CD4-positive, CD25-positive, alpha-beta regulatory T cell (primary cell): Measurements from ENCODE around the gene TDRD9. TPM values are rescaled to one million over a fixed set of nuclear protein-coding genes. Genes with fewer than 3 reads are reported as not detected.
A peak's percentile ranks its signal among the peaks of the same experiment; 100 is the strongest.

ENCODE experiments used
- ATAC-seq, 2 donors: fragments of 150-1000 bp; cut with Tn5 transposase; one replicate each; pipeline ENCODE4 v1.10.0; 2021; ENCODE audit warnings: low read depth in 2 of 2, moderate number of reproducible peaks in 2 of 2, moderate library complexity in 1 of 2
- DNase-seq, 3 donors: peaks; one replicate each; pipeline versions ENCODE4 v3.0.0 to v3.0.0-alpha.2; 2012 to 2022; ENCODE audit warnings: mixed read lengths in 1 of 3
- H3K27ac ChIP-seq: one replicate; pipeline ENCODE4 v1.7.0; 2013; ENCODE audit warnings: mild to moderate bottlenecking, low read length; ENCODE audit not compliant: insufficient read depth, poor library complexity, severe bottlenecking
- H3K27me3 ChIP-seq: one replicate; pipeline ENCODE4 v1.7.0; 2013; ENCODE audit warnings: low read length; ENCODE audit not compliant: control insufficient read depth, insufficient read depth
- H3K36me3 ChIP-seq: one replicate; pipeline ENCODE4 v1.7.0; 2013; ENCODE audit warnings: mild to moderate bottlenecking, low read length, moderate library complexity; ENCODE audit not compliant: control insufficient read depth, insufficient read depth
- H3K4me1 ChIP-seq: 2 replicates; pipeline ENCODE4 v1.7.0; 2013; ENCODE audit warnings: mild to moderate bottlenecking, low read length; ENCODE audit not compliant: insufficient read depth, control insufficient read depth, poor library complexity, severe bottlenecking
- H3K4me3 ChIP-seq: one replicate; pipeline ENCODE4 v1.7.0; 2013; ENCODE audit warnings: low read depth, mild to moderate bottlenecking, low read length, moderate library complexity
- H3K9me3 ChIP-seq, 2 experiments: 1 replicate in 1 of 2; 2 replicates in 1 of 2; pipeline ENCODE4 v1.7.0; 2013; ENCODE audit warnings: low read length in 2 of 2, mild to moderate bottlenecking in 1 of 2, moderate library complexity in 1 of 2; ENCODE audit not compliant: control insufficient read depth in 2 of 2
- H3K27ac Mint-ChIP-seq, 3 donors: one replicate each; pipeline ENCODE4 v1.8.0; 2020 to 2022; ENCODE audit warnings: mild to moderate bottlenecking in 3 of 3, mixed read lengths in 3 of 3, moderate library complexity in 2 of 3
- H3K27me3 Mint-ChIP-seq: one replicate; pipeline ENCODE4 v1.8.0; 2022; ENCODE audit warnings: mild to moderate bottlenecking, mixed read lengths
- H3K36me3 Mint-ChIP-seq: one replicate; pipeline ENCODE4 v1.8.0; 2020; ENCODE audit warnings: mixed read lengths
- H3K4me1 Mint-ChIP-seq, 4 donors: one replicate each; pipeline ENCODE4 v1.8.0; 2020 to 2022; ENCODE audit warnings: mixed read lengths in 4 of 4, mild to moderate bottlenecking in 1 of 4
- H3K4me3 Mint-ChIP-seq, 4 donors: one replicate each; pipeline ENCODE4 v1.8.0; 2020 to 2022; ENCODE audit warnings: mild to moderate bottlenecking in 4 of 4, mixed read lengths in 4 of 4, moderate library complexity in 3 of 4
- H3K9me3 Mint-ChIP-seq, 7 donors: one replicate each; pipeline ENCODE4 v1.8.0; 2020 to 2022; ENCODE audit warnings: mixed read lengths in 7 of 7, mild to moderate bottlenecking in 3 of 7, moderate library complexity in 2 of 7
- polyA plus RNA-seq, 4 donors: library from polyadenylated mRNA; unstranded; fragments of 300-500 nt; fragmentation: Illumina TruSeq; gene quantifications; one replicate each; pipeline ENCODE4 v1.2.3, GENCODE V29; 2021
- total RNA-seq: library from RNA; stranded (reverse); gene quantifications from one replicate; pipeline ENCODE4 v1.2.3, GENCODE V29; 2022

The TDRD9 gene
- total and polyA plus RNA-seq, 5 donors from 2014 or later, result 0.11 to 0.37 (median 0.14) TPM; not detected in 2

DNA sequence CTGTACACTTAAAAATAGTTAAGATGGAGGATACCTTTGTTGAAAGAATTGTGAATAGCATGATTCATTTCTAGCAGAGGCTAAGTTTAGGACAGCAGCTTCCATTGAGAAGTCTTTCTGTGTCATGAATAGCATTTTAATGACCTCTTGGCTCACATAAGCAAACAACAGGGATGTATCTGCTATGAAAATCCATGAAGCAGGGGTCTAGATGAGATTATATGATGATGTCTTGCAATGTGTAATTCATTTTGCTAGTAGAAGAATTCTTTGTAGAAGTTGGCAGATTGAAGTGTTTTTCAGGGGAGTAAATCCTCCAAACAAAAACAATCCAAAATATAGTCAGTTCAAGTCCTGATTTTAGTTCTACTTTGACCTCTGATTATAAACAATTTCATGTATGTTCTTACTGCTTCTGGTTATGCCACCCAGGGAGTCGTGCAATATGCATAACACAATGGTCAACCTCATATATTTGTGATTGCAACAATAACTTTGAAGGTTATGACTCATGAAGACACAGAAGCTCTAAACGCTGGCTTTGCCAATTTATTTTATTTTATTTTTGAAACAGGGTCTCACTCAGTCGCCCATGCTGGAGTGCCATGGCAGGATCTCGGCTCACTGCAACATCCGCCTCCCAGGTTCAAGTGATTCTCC lies 21.0 kb downstream of the TDRD9 start:
- no peaks in the 10 kb centered on the region for H3K9me3 ChIP-seq
- Mint-ChIP-seq H3K9me3 (peaks cover 0 to 3% (median 0%) of the 10 kb centered on the region in 7 donors), H3K36me3 (no peaks in the 10 kb centered on the region), H3K27me3 (peaks cover 40% of the 10 kb centered on the region), H3K27ac (no peak overlapping the region), H3K4me1 (no peaks in the 10 kb centered on the region), H3K4me3 (no peak overlapping the region)
- no peaks in the 10 kb centered on the region for H3K4me1 ChIP-seq
- H3K27ac ChIP-seq, result no peak overlapping the region
- H3K36me3 ChIP-seq, result no peaks in the 10 kb centered on the region
- DNase-seq (no peak), ATAC-seq (no peak)
- H3K27me3 ChIP-seq, result peaks cover 4% of the 10 kb centered on the region
- no peak overlapping the region for H3K4me3 ChIP-seq

DNA sequence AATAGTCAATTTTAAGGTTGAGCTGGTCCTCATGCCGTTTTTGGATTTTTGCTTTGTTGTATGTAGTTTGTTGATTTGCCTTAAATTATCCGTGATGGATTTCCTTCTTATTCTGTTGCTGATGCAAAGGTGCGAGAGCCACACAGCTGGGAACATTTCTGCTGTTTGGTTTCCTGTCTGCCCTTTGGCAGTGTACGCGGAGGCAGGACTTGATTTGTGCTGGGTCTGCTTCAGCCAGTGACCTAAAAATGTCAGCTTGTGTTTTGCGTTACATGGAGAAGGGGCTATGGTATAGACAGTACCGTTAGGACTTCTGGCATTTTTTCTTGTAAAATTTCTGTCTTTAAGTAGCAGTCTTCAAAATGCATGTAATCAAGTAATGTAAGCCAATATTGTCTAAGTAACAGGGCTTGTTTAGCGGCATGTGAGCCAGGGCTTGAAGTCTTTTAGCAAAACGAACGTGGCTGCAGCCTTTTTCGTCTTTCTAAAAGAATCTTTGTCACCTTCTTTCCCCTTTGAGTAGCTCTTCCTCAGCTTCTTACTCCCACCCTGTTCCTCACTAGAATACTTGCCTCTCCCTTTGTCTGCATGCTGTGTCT lies 32.3 kb downstream of the TDRD9 start:
- ATAC-seq (no peak), DNase-seq (no peak)
- Mint-ChIP-seq H3K27me3 (peaks cover 7% of the 10 kb centered on the region), H3K9me3 (peaks cover 0 to 2% (median 0%) of the 10 kb centered on the region in 7 donors), H3K4me3 (no peak overlapping the region), H3K36me3 (no peaks in the 10 kb centered on the region), H3K27ac (peak overlapping the region in 2 of 3 donors; percentile 57 to 79), H3K4me1 (no peaks in the 10 kb centered on the region)
- peaks cover 5% of the 10 kb centered on the region for H3K27me3 ChIP-seq
- no peaks in the 10 kb centered on the region for H3K36me3 ChIP-seq
- H3K27ac ChIP-seq, result no peak overlapping the region
- no peaks in the 10 kb centered on the region for H3K4me1 ChIP-seq
- H3K4me3 ChIP-seq, result no peak overlapping the region
- no peaks in the 10 kb centered on the region for H3K9me3 ChIP-seq

DNA sequence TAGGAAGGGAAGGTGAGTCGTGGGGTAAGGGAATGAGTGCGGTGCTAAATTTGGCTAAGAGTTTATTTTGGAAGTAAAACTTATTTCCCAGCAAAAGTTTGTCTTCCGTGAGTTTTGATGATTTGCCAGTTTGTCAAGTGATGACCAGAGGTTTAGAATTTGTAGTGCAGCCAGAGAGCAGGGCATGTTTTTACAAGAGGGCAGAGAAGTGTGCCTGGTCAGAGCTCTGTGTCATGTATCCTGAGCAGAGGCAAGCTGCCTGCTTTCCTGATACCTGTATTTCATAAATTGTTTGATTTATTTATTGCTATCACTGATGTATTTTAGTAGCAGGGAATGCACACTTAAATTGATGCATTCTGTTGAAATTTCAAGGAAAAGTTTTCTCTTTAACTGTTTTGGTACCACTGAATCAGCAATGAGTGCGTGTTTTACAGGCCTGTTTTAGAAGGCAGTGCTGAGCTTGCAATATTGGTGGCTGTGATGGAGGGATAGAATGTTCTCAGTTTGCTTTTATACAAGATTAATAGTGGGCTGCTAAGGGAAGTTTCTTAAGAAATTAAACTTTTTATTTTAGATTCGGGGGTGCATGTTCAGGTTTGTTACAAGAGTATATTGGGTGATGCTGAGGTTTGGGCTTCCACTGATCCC lies 33.8 kb downstream of the TDRD9 start:
- Mint-ChIP-seq H3K4me3 (no peak overlapping the region), H3K4me1 (no peaks in the 10 kb centered on the region), H3K27ac (no peak overlapping the region), H3K27me3 (peaks cover 7% of the 10 kb centered on the region), H3K36me3 (no peaks in the 10 kb centered on the region), H3K9me3 (no peaks in the 10 kb centered on the region)
- Histone ChIP-seq H3K4me1 (no peaks in the 10 kb centered on the region), H3K27ac (no peak overlapping the region), H3K27me3 (peaks cover 5% of the 10 kb centered on the region), H3K9me3 (no peaks in the 10 kb centered on the region), H3K4me3 (no peak overlapping the region), H3K36me3 (no peaks in the 10 kb centered on the region)
- DNase-seq (no peak), ATAC-seq (no peak)

DNA sequence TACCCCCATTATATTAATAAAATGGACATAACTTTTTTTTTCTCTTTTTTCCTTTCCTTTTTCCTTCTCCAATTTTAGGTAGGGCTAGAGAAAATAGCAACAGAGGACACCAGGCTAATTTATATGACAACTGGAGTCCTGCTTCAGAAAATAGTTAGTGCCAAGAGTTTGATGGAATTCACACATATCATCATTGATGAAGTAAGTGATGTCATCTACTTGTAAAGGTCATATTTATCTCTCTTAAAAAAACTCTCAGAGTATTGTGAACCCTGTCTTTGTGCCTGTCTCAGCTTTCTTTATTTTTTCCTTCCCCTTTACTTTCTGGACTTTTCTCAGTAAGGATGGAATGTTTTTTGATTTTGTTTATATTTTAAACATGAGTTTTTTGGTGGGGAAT lies 38.4 kb downstream of the TDRD9 start:
- no peaks in the 10 kb centered on the region for H3K27me3 ChIP-seq
- Mint-ChIP-seq H3K36me3 (no peaks in the 10 kb centered on the region), H3K4me3 (no peak overlapping the region), H3K4me1 (no peaks in the 10 kb centered on the region), H3K27me3 (peaks cover 13% of the 10 kb centered on the region), H3K9me3 (peaks cover 0 to 1% (median 0%) of the 10 kb centered on the region in 7 donors), H3K27ac (no peak overlapping the region)
- no peak overlapping the region for H3K4me3 ChIP-seq
- H3K36me3 ChIP-seq, result no peaks in the 10 kb centered on the region
- H3K4me1 ChIP-seq, result no peaks in the 10 kb centered on the region
- no peaks in the 10 kb centered on the region for H3K9me3 ChIP-seq
- no peak for ATAC-seq
- DNase-seq, result no peak
- H3K27ac ChIP-seq, result no peak overlapping the region

DNA sequence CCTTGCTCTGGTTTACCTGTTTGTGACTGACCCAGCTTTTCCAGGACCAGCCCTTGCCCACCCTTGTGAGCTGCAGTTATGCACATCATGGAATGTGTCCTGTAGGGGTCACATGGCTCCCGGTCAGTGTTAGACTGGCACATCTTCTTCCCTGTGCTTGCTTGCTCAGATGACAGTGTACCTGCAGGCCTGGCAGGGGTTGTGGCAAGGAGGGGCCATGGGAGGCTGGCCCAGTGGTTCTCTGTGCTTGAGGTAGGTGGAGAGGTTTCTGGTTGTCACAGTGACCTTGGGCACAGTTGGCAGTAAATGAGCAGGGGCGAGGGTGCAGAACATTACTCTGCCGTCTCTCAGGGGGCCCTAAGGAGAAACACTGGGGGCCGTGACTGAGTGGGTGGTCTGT lies 41.7 kb downstream of the TDRD9 start:
- H3K36me3 Mint-ChIP-seq, result no peaks in the 10 kb centered on the region
- ATAC-seq, result no peak

DNA sequence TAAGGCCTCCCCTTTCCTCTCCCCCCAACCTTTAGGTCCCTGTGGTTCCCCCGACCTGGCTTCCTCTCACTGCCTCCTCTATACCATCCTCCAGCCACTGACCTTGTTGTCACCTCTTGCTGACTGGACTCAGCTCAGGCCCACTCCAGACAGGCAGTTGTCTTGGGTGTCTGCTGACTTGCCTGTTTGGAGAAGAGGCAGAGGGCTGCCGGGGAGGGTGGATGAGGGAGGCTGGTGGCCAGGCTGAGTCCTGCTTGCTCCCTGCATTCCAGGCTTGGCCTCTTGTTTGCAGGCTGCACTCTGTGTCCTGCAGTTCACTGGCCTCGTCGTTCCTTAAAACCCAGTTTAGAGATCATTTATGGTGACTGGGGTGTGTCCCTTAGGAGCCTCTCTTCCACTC lies 45.1 kb downstream of the TDRD9 start:
- no peak overlapping the region for H3K4me3 ChIP-seq
- no peak for ATAC-seq
- no peak overlapping the region for H3K27ac ChIP-seq
- Mint-ChIP-seq H3K9me3 (peaks cover 0 to 3% (median 0%) of the 10 kb centered on the region in 7 donors), H3K4me3 (no peak overlapping the region), H3K4me1 (no peaks in the 10 kb centered on the region), H3K27me3 (peaks cover 8% of the 10 kb centered on the region), H3K36me3 (no peaks in the 10 kb centered on the region), H3K27ac (no peak overlapping the region)
- no peak for DNase-seq
- no peaks in the 10 kb centered on the region for H3K9me3 ChIP-seq
- no peaks in the 10 kb centered on the region for H3K4me1 ChIP-seq
- no peaks in the 10 kb centered on the region for H3K27me3 ChIP-seq
- no peaks in the 10 kb centered on the region for H3K36me3 ChIP-seq

More for the DNA sequence above, 41.7 kb downstream of the TDRD9 start:
- Mint-ChIP-seq H3K4me1 (no peaks in the 10 kb centered on the region), H3K27ac (no peak overlapping the region), H3K9me3 (peaks cover 0 to 2% (median 0%) of the 10 kb centered on the region in 7 donors), H3K4me3 (no peak overlapping the region), H3K27me3 (peaks cover 6% of the 10 kb centered on the region)
- H3K27me3 ChIP-seq, result no peaks in the 10 kb centered on the region
- no peaks in the 10 kb centered on the region for H3K4me1 ChIP-seq
- no peaks in the 10 kb centered on the region for H3K9me3 ChIP-seq
- H3K27ac ChIP-seq, result no peak overlapping the region
- H3K36me3 ChIP-seq, result no peaks in the 10 kb centered on the region
- no peak for DNase-seq
- no peak overlapping the region for H3K4me3 ChIP-seq

DNA sequence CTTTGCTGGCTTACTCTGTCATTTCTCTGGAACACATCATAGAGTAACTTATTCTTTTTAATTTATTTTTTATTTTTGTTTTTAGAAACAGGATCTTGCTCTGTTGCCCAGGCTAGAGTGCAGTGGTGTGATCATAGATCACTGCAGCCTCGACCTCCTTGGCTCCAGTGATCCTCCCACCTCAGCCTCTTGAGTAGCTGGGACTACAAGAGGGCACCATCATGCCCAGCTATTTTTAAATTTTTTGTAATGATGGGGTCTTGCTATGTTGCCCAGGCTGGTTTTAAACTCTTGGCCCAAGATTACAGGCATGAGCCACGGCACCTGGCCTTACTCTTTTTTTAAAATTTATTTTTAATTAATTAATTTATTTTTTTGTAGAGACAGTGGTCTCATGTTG lies 46.3 kb downstream of the TDRD9 start:
- Histone ChIP-seq H3K27ac (no peak overlapping the region), H3K9me3 (no peaks in the 10 kb centered on the region), H3K27me3 (no peaks in the 10 kb centered on the region), H3K36me3 (no peaks in the 10 kb centered on the region), H3K4me3 (no peak overlapping the region), H3K4me1 (no peaks in the 10 kb centered on the region)
- no peak overlapping the region for H3K27ac Mint-ChIP-seq
- H3K27me3 Mint-ChIP-seq, result peaks cover 12% of the 10 kb centered on the region
- ATAC-seq (no peak), DNase-seq (no peak)
- H3K9me3 Mint-ChIP-seq, result peaks cover 0 to 3% (median 0%) of the 10 kb centered on the region in 7 donors
- no peak overlapping the region for H3K4me3 Mint-ChIP-seq
- H3K4me1 Mint-ChIP-seq, result no peaks in the 10 kb centered on the region
- H3K36me3 Mint-ChIP-seq, result no peaks in the 10 kb centered on the region
